Neural cell (in vitro differentiated cells): ENCODE data around the gene DAD1. TPM values are rescaled to one million over a fixed set of nuclear protein-coding genes. Genes with fewer than 3 reads are reported as not detected.

Experiments
- H2AFZ ChIP-seq: fragments of 200-600, 300-800 bp; sonication (generic), shearing (Covaris generic); 2 replicates; pipeline ENCODE4 v1.6.0; 2014; ENCODE audit warnings: low read depth, mild to moderate bottlenecking, antibody characterized with exemption, low read length, moderate library complexity
- H3F3A ChIP-seq: fragments of 200-600 bp; shearing (Covaris generic); 2 replicates; pipeline ENCODE4 v1.6.1; 2016; ENCODE audit warnings: mild to moderate bottlenecking, moderate library complexity, mixed read lengths, antibody characterized with exemption, low read length; ENCODE audit not compliant: insufficient read depth, poor library complexity, severe bottlenecking
- H3K27ac ChIP-seq: fragments of 200-600, 300-800 bp; sonication (generic), shearing (Covaris generic); 2 replicates; pipeline ENCODE4 v1.5.1; 2014; ENCODE audit warnings: mild to moderate bottlenecking, low read length, moderate library complexity
- H3K27me3 ChIP-seq: fragments of 300-800, 200-600 bp; sonication (generic), shearing (Covaris generic); 2 replicates; pipeline ENCODE4 v1.6.0; 2014; ENCODE audit warnings: mild to moderate bottlenecking, low read depth, low read length, moderate library complexity; ENCODE audit not compliant: insufficient read depth
- H3K36me3 ChIP-seq: fragments of 300-800, 200-600 bp; sonication (generic), shearing (Covaris generic); 2 replicates; pipeline ENCODE4 v1.5.1; 2014; ENCODE audit warnings: mild to moderate bottlenecking, antibody characterized with exemption, low read length, moderate library complexity; ENCODE audit not compliant: insufficient read depth
- H3K4me2 ChIP-seq: fragments of 300-800, 200-600 bp; sonication (generic), shearing (Covaris generic); 2 replicates; pipeline ENCODE4 v1.6.0; 2014; ENCODE audit warnings: mild to moderate bottlenecking, low read length
- H3K4me3 ChIP-seq: fragments of 300-800, 200-600 bp; sonication (generic), shearing (Covaris generic); 2 replicates; pipeline ENCODE4 v1.5.1; 2014; ENCODE audit warnings: mild to moderate bottlenecking, low read length, moderate library complexity
- H3K79me2 ChIP-seq: fragments of 200-600 bp; shearing (Covaris generic); replicated peaks from 2 replicates; pipeline ENCODE4 v1.6.0; 2014; ENCODE audit warnings: mild to moderate bottlenecking, low read length, moderate library complexity; ENCODE audit not compliant: insufficient read depth
- H3K9ac ChIP-seq: fragments of 300-800, 200-600 bp; sonication (generic), shearing (Covaris generic); 2 replicates; pipeline ENCODE4 v1.6.1; 2016; ENCODE audit warnings: mild to moderate bottlenecking, low read length, mixed read lengths
- H3K9me2 ChIP-seq: fragments of 200-600 bp; shearing (Covaris generic); 2 replicates; pipeline ENCODE4 v1.6.1; 2016; ENCODE audit warnings: mild to moderate bottlenecking, low read length, mixed read lengths; ENCODE audit not compliant: insufficient read depth
- H3K9me3 ChIP-seq: fragments of 200-600, 300-800 bp; sonication (generic), shearing (Covaris generic); 2 replicates; pipeline ENCODE4 v1.6.1; 2016; ENCODE audit warnings: mild to moderate bottlenecking, mixed run types, low read length, moderate library complexity, mixed read lengths
- H4K20me1 ChIP-seq: fragments of 200-600 bp; shearing (Covaris generic); 2 replicates; pipeline ENCODE4 v1.6.1; 2016; ENCODE audit warnings: mild to moderate bottlenecking, mixed run types; ENCODE audit not compliant: insufficient read depth
- EP300 ChIP-seq: fragments of 450-650 bp; conservative IDR thresholded peaks from 2 replicates; pipeline ENCODE4 v1.6.1; 2014; ENCODE audit warnings: antibody characterized with exemption, mild to moderate bottlenecking, moderate library complexity; ENCODE audit not compliant: poor library complexity, severe bottlenecking
- EZH2 ChIP-seq: fragments of 200-600, 300-800 bp; shearing (Covaris generic), sonication (generic); IDR thresholded peaks from 2 replicates; pipeline ENCODE4 v1.6.1; 2014; ENCODE audit warnings: antibody characterized with exemption, low read length, borderline replicate concordance, mild to moderate bottlenecking; ENCODE audit not compliant: insufficient read depth, poor library complexity, severe bottlenecking
- MXI1 ChIP-seq: fragments of 450-650 bp; conservative IDR thresholded peaks from 2 replicates; pipeline ENCODE4 v1.6.1; 2014; ENCODE audit warnings: antibody characterized with exemption, mild to moderate bottlenecking; ENCODE audit not compliant: poor library complexity, severe bottlenecking
- POLR2AphosphoS5 ChIP-seq: IDR thresholded peaks from 2 replicates; pipeline ENCODE4 v1.6.1; 2012
- RAD21 ChIP-seq: fragments of 450-650 bp; conservative IDR thresholded peaks from 2 replicates; pipeline ENCODE4 v1.6.1; 2014; ENCODE audit warnings: antibody characterized with exemption, mild to moderate bottlenecking, moderate library complexity
- SMC3 ChIP-seq: fragments of 450-650 bp; conservative IDR thresholded peaks from 2 replicates; pipeline ENCODE4 v1.6.1; 2014; ENCODE audit warnings: antibody characterized with exemption, mild to moderate bottlenecking, moderate library complexity; ENCODE audit not compliant: poor library complexity
- TAF1 ChIP-seq: IDR thresholded peaks from 2 replicates; pipeline ENCODE4 v1.6.1; 2012; ENCODE audit warnings: low read depth
- polyA plus RNA-seq: library from polyadenylated mRNA; depleted of rRNA; stranded (reverse); fragments of >200 nt; gene quantifications from 2 replicates; pipeline ENCODE4 v1.2.3, GENCODE V29; 2014
- TF ChIP-seq, protein P1 (sequence below): fragments of 450-650 bp; IDR thresholded peaks from 2 replicates; pipeline ENCODE4 v1.5.1; 2014; ENCODE audit warnings: antibody characterized with exemption, mild to moderate bottlenecking, moderate library complexity; ENCODE audit not compliant: poor library complexity, severe bottlenecking
- TF ChIP-seq, protein P2 (sequence below): IDR thresholded peaks from 2 replicates; pipeline ENCODE4 v1.6.1; 2012; ENCODE audit warnings: borderline replicate concordance

DAD1 gene
- polyA plus RNA-seq, 1 donor from 2014 or later, result 369 TPM

DNA sequence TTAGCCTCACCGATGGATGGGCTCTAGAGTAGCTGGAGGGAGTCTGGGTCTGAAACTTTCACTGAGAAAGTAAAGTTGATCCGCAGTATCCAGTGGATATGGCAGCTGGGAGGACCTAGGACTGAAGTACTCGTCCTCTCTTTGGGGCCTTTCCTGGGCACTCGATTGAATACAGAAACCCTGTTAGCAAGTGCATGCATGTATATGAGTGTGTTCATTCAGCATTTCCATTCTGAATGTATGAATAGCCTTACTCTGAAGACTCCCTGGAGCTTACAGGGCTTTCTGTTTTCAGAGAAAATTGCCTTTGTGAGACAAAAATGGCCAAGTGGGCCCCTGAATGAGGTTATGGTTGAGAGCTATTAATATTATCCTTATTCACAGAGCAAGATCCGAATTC, 62.8 kb downstream of the DAD1 start:
- Histone ChIP-seq H4K20me1 (no peaks in the 10 kb centered on the region), H3K27ac (no peak overlapping the region), H3K79me2 (no peaks in the 10 kb centered on the region), H3K9ac (no peak overlapping the region), H3K9me2 (no peaks in the 10 kb centered on the region), H3K27me3 (no peaks in the 10 kb centered on the region), H3F3A (no peaks in the 10 kb centered on the region), H3K9me3 (no peaks in the 10 kb centered on the region), H3K36me3 (no peaks in the 10 kb centered on the region), H2AFZ (no peak overlapping the region), H3K4me3 (no peak overlapping the region), H3K4me2 (no peak overlapping the region)
- TF ChIP-seq EP300 (no peak), MXI1 (no peak), POLR2AphosphoS5 (no peak), TAF1 (no peak), RAD21 (no peak), SMC3 (no peak), EZH2 (no peak)
- TF ChIP-seq, protein P1, sequence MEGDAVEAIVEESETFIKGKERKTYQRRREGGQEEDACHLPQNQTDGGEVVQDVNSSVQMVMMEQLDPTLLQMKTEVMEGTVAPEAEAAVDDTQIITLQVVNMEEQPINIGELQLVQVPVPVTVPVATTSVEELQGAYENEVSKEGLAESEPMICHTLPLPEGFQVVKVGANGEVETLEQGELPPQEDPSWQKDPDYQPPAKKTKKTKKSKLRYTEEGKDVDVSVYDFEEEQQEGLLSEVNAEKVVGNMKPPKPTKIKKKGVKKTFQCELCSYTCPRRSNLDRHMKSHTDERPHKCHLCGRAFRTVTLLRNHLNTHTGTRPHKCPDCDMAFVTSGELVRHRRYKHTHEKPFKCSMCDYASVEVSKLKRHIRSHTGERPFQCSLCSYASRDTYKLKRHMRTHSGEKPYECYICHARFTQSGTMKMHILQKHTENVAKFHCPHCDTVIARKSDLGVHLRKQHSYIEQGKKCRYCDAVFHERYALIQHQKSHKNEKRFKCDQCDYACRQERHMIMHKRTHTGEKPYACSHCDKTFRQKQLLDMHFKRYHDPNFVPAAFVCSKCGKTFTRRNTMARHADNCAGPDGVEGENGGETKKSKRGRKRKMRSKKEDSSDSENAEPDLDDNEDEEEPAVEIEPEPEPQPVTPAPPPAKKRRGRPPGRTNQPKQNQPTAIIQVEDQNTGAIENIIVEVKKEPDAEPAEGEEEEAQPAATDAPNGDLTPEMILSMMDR, result no peak
- TF ChIP-seq, protein P2, sequence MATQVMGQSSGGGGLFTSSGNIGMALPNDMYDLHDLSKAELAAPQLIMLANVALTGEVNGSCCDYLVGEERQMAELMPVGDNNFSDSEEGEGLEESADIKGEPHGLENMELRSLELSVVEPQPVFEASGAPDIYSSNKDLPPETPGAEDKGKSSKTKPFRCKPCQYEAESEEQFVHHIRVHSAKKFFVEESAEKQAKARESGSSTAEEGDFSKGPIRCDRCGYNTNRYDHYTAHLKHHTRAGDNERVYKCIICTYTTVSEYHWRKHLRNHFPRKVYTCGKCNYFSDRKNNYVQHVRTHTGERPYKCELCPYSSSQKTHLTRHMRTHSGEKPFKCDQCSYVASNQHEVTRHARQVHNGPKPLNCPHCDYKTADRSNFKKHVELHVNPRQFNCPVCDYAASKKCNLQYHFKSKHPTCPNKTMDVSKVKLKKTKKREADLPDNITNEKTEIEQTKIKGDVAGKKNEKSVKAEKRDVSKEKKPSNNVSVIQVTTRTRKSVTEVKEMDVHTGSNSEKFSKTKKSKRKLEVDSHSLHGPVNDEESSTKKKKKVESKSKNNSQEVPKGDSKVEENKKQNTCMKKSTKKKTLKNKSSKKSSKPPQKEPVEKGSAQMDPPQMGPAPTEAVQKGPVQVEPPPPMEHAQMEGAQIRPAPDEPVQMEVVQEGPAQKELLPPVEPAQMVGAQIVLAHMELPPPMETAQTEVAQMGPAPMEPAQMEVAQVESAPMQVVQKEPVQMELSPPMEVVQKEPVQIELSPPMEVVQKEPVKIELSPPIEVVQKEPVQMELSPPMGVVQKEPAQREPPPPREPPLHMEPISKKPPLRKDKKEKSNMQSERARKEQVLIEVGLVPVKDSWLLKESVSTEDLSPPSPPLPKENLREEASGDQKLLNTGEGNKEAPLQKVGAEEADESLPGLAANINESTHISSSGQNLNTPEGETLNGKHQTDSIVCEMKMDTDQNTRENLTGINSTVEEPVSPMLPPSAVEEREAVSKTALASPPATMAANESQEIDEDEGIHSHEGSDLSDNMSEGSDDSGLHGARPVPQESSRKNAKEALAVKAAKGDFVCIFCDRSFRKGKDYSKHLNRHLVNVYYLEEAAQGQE, result no peak

DNA sequence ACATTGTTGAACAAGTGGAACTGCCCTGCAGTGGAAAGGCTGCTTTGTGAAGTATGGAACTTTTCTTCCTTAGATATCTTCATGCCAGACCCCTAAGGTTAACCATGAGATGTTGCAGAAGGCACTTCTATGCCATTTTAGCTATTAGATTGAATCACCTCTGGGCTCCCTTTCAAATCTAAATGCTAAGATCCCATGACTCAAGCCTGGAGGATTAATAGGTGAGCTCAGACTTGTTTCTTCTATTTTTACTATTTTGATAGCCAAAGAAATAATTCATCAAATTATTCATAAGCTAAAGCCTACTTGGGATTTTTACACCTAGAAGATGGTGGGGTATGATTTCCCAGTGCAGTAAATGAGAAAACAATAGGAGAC, 64.3 kb downstream of the DAD1 start:
- H3K79me2 ChIP-seq, result no peaks in the 10 kb centered on the region
- H4K20me1 ChIP-seq, result no peaks in the 10 kb centered on the region
- no peak for TF ChIP-seq EP300
- no peak for TF ChIP-seq EZH2
- TF ChIP-seq SMC3, result no peak
- no peak for TF ChIP-seq RAD21
- TF ChIP-seq TAF1, result no peak
- TF ChIP-seq, protein P2, result no peak
- no peak for TF ChIP-seq MXI1
- TF ChIP-seq POLR2AphosphoS5, result no peak
- TF ChIP-seq, protein P1, result no peak
- no peak overlapping the region for H3K9ac ChIP-seq
- H3K9me3 ChIP-seq, result no peaks in the 10 kb centered on the region
- H3K27me3 ChIP-seq, result no peaks in the 10 kb centered on the region
- H3K27ac ChIP-seq, result no peak overlapping the region
- no peak overlapping the region for H3K4me2 ChIP-seq
- H3K9me2 ChIP-seq, result no peaks in the 10 kb centered on the region
- H3K4me3 ChIP-seq, result no peak overlapping the region
- H3F3A ChIP-seq, result no peaks in the 10 kb centered on the region
- H3K36me3 ChIP-seq, result no peaks in the 10 kb centered on the region
- H2AFZ ChIP-seq, result no peak overlapping the region
